Inflammatory macrophage treated with lipopolysaccharide for 1 hour (primary cell): ENCODE results near the gene SPAG7.

Source experiments
- DNase-seq, 2 donors: peaks; one replicate each; pipeline ENCODE4 v3.0.0-alpha.2; 2020 to 2022

The SPAG7 gene

GRCh38 chr17:4949321-4950074 lies 18.1 kb downstream of the SPAG7 start:
- DNase-seq = peak; percentile 92 to 95

GRCh38 chr17:4948931-4949320 lies 18.7 kb downstream of the SPAG7 start:
- DNase-seq = peak; percentile 85 to 88

GRCh38 chr17:4948166-4948930 lies 19.3 kb downstream of the SPAG7 start, which contains the start of gene PFN1:
PFN1 (minus strand) TSS chr17:4948530; CDS start chr17:4948394, 136 bp downstream.
- peak; percentile 94 to 98 for DNase-seq

GRCh38 chr17:4947411-4948165 lies 20.0 kb downstream of the SPAG7 start:
- DNase-seq = peak; percentile 65 to 73

GRCh38 chr17:4947010-4947410 lies 20.6 kb downstream of the SPAG7 start:
- no peak for DNase-seq

GRCh38 chr17:4946312-4946976 lies 21.2 kb downstream of the SPAG7 start:
- DNase-seq = peak; percentile 49 to 69

GRCh38 chr17:4945944-4946280 lies 21.7 kb downstream of the SPAG7 start:
- DNase-seq = no peak

- DNase-seq = peak; percentile 89 to 93
Measured at GRCh38 chr17:4945176-4945943, 22.3 kb downstream of the SPAG7 start.

- no peak for DNase-seq
Measured at GRCh38 chr17:4944554-4945175, 23.0 kb downstream of the SPAG7 start.

- DNase-seq = peak in 1 of 2 donors; percentile 36
Measured at GRCh38 chr17:4944163-4944553, 23.5 kb downstream of the SPAG7 start.

GRCh38 chr17:4942760-4943508 lies 24.7 kb downstream of the SPAG7 start:
- DNase-seq = no peak

GRCh38 chr17:4941319-4941610 lies 26.4 kb downstream of the SPAG7 start:
- no peak for DNase-seq

GRCh38 chr17:4940555-4941318 lies 26.9 kb downstream of the SPAG7 start:
- DNase-seq = no peak

- DNase-seq = peak; percentile 99 to 100
Measured at GRCh38 chr17:4939796-4940554, 27.6 kb downstream of the SPAG7 start, which contains the start of the genes RNF167 and SLC25A11. RNF167 (plus strand) TSS chr17:4940268; CDS start chr17:4940910, 642 bp downstream. SLC25A11 (minus strand) TSS chr17:4940046; CDS start chr17:4939910, 136 bp downstream.

- DNase-seq = no peak
Measured at GRCh38 chr17:4939546-4939795, 28.1 kb downstream of the SPAG7 start.

GRCh38 chr17:4938688-4939545 lies 28.7 kb downstream of the SPAG7 start:
- no peak for DNase-seq

GRCh38 chr17:4938069-4938491 lies 29.5 kb downstream of the SPAG7 start:
- no peak for DNase-seq

- no peak for DNase-seq
Measured at GRCh38 chr17:4937553-4937952, 30.1 kb downstream of the SPAG7 start.

- no peak for DNase-seq
Measured at GRCh38 chr17:4936436-4936835, 31.2 kb downstream of the SPAG7 start.
